ENCODE data around the gene OR10H4. TPM values are rescaled to one million over a fixed set of nuclear protein-coding genes. Genes with fewer than 3 reads are reported as not detected.
A peak's percentile ranks its signal among the peaks of the same experiment; 100 is the strongest.
"Not testable (repeated sequence)": the region's sequence is repeated elsewhere in the genome, so short reads cannot be mapped to it uniquely, and the experiment has no call there.

Gene OR10H4
- total RNA-seq, 2 experiments from 2014 or later: not detected

DNA sequence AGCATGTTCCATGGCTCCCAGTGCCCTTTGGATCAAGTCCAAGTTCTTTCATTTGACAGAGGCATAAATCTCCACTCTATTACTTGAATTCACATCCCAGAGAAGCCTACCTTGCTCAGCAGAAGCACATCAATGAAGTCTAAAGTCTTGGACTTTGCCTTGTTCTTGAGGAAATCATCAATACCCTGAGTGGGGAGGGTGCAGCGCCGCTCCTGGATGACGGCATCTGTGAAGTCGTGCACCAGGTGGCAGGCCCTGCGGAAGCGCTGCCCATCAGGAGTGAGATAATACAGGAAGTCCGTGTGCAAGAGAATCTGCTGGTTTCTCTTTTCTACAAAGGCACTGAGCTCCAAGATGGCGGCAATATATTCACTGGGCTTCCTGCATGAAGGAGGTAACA is 25.1 kb upstream of the OR10H4 start:
- no peak for ATAC-seq
- Mint-ChIP-seq H3K9me3 (ENCODE audit: low read depth) (no peaks in the 10 kb centered on the region), H3K36me3 (no peaks in the 10 kb centered on the region), H3K4me3 (no peak overlapping the region), H3K27ac (no peak overlapping the region), H3K4me1 (no peaks in the 10 kb centered on the region), H3K27me3 (peaks cover 16% of the 10 kb centered on the region)
- no peak for DNase-seq
- CTCF ChIA-PET: no interaction called here

GRCh38 chr19:15926484-15926883 is 22.3 kb upstream of the OR10H4 start:
- Mint-ChIP-seq H3K9me3 (ENCODE audit: low read depth) (peaks cover 8% of the 10 kb centered on the region), H3K27ac (no peak overlapping the region), H3K4me1 (no peaks in the 10 kb centered on the region), H3K4me3 (no peak overlapping the region), H3K36me3 (peaks cover 2% of the 10 kb centered on the region), H3K27me3 (peaks cover 5% of the 10 kb centered on the region)
- ATAC-seq (no peak), DNase-seq (no peak)
- CTCF ChIA-PET: no interaction called here

DNA sequence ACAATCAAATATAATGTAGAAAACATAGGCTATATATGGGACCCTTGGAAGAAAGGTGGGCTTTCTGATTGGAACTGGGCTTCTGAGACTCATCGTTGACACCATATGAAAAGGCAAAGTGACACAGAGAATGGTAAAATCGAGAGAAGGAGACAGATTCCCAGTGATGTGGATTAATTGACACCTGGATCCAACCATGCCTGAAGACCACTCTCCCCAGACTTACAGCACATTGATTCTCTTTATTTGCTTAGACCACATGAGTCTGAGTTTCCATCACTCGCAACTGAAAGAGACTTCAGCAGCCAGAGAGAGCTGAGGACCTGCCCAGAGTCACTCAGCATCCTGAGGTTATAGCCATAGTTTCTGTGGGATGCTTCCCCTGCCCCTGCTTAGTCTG is 20.5 kb upstream of the OR10H4 start:
- no peak overlapping the region for H3K27ac Mint-ChIP-seq
- CTCF ChIA-PET: no interaction called here
- H3K4me1 Mint-ChIP-seq: no peaks in the 10 kb centered on the region
- H3K9me3 Mint-ChIP-seq (ENCODE audit: low read depth): peaks cover 8% of the 10 kb centered on the region
- H3K27me3 Mint-ChIP-seq: no peaks in the 10 kb centered on the region
- H3K4me3 Mint-ChIP-seq: no peak overlapping the region
- ATAC-seq (no peak), DNase-seq (no peak)
- H3K36me3 Mint-ChIP-seq: peaks cover 2% of the 10 kb centered on the region

DNA sequence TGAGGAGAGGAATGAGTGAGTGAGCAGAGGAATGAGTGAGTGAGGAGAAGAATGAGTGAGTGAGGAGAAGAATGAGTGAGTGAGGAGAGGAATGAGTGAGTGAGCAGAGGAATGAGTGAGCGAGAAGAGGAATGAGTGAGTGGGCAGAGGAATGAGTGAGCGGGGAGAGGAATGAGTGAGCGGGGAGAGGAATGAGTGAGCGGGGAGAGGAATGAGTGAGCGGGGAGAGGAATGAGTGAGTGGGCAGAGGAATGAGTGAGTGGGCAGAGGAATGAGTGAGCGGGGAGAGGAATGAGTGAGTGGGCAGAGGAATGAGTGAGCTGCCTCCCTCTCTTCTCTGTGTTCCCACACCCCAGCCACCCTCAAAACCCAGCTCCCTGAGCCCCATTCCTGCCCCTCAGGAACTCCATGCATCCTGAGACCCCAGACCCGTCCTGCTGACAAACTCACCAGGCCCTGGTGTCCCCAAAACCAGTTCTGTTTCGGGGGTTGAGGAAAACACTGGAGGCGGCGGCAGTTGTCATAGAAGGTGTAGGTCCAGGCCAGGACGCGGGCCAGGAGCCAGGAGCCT is 15.0 kb upstream of the OR10H4 start:
- CTCF ChIA-PET; ATAC-seq; H3K27ac Mint-ChIP-seq; H3K27me3 Mint-ChIP-seq; H3K4me1 Mint-ChIP-seq; DNase-seq; H3K4me3 Mint-ChIP-seq; H3K36me3 Mint-ChIP-seq; H3K9me3 Mint-ChIP-seq (ENCODE audit: low read depth): not testable (repeated sequence)

GRCh38 chr19:15934332-15935078 is 14.3 kb upstream of the OR10H4 start, which contains the start of gene CYP4F11:
CYP4F11 (minus strand) TSS chr19:15934529; CDS start chr19:15934408, 121 bp downstream.
- Mint-ChIP-seq H3K27me3 (peaks cover 4% of the 10 kb centered on the region), H3K4me3 (no peak within 1 kb of the TSS), H3K36me3 (peaks cover 2% of the 10 kb centered on the region), H3K4me1 (no peaks in the 10 kb centered on the region), H3K9me3 (ENCODE audit: low read depth) (peaks cover 8% of the 10 kb centered on the region), H3K27ac (no peak within 1 kb of the TSS)
- ATAC-seq (no peak), DNase-seq (no peak)
- CTCF ChIA-PET: no interaction called here

DNA sequence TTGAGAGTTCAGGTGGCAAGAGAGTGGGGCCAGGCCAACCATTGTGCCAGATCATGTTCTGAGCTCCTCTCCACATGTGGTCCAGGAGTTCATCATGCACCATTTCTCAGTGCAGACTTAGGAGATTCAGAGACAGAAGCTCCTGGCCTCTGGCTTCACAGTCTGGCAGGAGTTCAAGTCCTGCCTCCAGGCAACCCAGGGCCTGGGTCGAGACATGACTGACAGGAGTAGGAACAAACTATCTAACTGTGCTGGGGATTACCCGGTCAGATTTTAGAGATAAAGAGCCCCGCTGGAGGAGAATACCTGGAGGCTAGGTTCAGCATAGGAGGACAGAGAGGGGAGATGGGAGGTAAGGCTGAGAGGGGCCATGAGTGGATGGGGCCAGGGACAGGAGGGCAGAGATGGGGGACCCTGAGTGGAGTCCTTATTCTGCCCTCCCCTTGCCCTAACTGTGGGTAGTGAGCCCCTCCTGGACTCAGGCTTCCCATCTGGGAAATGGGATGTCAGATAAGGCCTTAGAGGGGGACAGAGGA is 13.6 kb upstream of the OR10H4 start:
- Mint-ChIP-seq H3K27ac (no peak overlapping the region), H3K36me3 (peaks cover 2% of the 10 kb centered on the region), H3K27me3 (peaks cover 4% of the 10 kb centered on the region), H3K4me3 (no peak overlapping the region), H3K4me1 (no peaks in the 10 kb centered on the region), H3K9me3 (ENCODE audit: low read depth) (peaks cover 6% of the 10 kb centered on the region)
- peak; percentile 14 for DNase-seq
- ATAC-seq: no peak
- CTCF ChIA-PET: no interaction called here

DNA sequence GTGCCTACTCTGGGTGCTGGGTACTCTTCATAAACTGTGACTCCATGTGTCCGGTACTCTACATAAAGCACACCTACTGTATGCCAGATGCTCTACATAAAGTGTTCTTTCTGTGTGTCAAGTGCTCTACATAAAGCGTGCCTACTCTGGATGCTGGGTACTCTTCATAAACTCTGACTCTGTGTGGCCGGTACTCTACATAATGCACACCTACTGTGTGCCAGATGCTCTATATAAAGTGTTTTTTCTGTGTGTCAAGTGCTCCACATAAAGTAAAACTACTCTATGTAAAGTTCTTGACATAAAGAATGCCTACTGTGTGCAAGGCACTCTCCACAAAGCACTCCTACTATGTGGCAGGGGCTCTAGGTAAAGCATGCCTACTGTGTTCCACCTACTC is 12.6 kb upstream of the OR10H4 start:
- Mint-ChIP-seq H3K27ac (no peak overlapping the region), H3K27me3 (peaks cover 4% of the 10 kb centered on the region), H3K4me1 (no peaks in the 10 kb centered on the region), H3K36me3 (peaks cover 2% of the 10 kb centered on the region), H3K9me3 (ENCODE audit: low read depth) (peaks cover 2% of the 10 kb centered on the region), H3K4me3 (no peak overlapping the region)
- no peak for ATAC-seq
- peak; percentile 35 for DNase-seq
- CTCF ChIA-PET: no interaction called here

- no peak overlapping the region for H3K4me3 Mint-ChIP-seq
- peaks cover 5% of the 10 kb centered on the region for H3K27me3 Mint-ChIP-seq
- no peaks in the 10 kb centered on the region for H3K4me1 Mint-ChIP-seq
- no peaks in the 10 kb centered on the region for H3K9me3 Mint-ChIP-seq (ENCODE audit: low read depth)
- DNase-seq (no peak), ATAC-seq (no peak)
- H3K36me3 Mint-ChIP-seq: no peaks in the 10 kb centered on the region
- CTCF ChIA-PET: no interaction called here
- H3K27ac Mint-ChIP-seq: no peak overlapping the region
Measured at GRCh38 chr19:15936950-15937349, 11.9 kb upstream of the OR10H4 start.

DNA sequence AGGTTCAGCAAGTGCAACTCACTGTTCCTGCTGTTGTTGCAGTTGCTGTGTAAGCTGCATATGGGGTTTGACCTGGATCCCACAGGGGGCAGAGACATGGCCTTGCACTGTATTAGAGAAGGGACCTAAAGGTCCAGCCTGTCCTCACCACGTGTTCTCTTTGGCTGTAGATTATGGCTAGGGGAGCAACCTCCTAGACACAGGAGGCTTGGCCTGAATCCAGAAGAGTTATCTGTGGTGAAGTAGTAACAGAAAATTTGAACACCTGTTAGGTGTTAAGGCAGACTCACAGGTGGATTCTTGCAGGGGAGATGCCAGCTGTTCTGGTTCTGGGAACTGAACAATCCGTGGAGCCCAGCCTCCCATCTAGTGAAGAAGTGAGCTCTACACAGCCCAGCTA is 11.0 kb upstream of the OR10H4 start:
- Mint-ChIP-seq H3K27me3 (peaks cover 9% of the 10 kb centered on the region), H3K9me3 (ENCODE audit: low read depth) (no peaks in the 10 kb centered on the region), H3K4me3 (no peak overlapping the region), H3K4me1 (no peaks in the 10 kb centered on the region), H3K27ac (no peak overlapping the region), H3K36me3 (no peaks in the 10 kb centered on the region)
- DNase-seq (no peak), ATAC-seq (no peak)
- CTCF ChIA-PET: no interaction called here

GRCh38 chr19:15944401-15944800 is 4.4 kb upstream of the OR10H4 start:
- CTCF ChIA-PET: no interaction called here
- H3K4me3 Mint-ChIP-seq: no peak overlapping the region
- ATAC-seq (no peak), DNase-seq (no peak)
- no peaks in the 10 kb centered on the region for H3K4me1 Mint-ChIP-seq
- no peak overlapping the region for H3K27ac Mint-ChIP-seq
- H3K36me3 Mint-ChIP-seq: peaks cover 4% of the 10 kb centered on the region
- peaks cover 29% of the 10 kb centered on the region for H3K27me3 Mint-ChIP-seq
- peaks cover 9% of the 10 kb centered on the region for H3K9me3 Mint-ChIP-seq (ENCODE audit: low read depth)

DNA sequence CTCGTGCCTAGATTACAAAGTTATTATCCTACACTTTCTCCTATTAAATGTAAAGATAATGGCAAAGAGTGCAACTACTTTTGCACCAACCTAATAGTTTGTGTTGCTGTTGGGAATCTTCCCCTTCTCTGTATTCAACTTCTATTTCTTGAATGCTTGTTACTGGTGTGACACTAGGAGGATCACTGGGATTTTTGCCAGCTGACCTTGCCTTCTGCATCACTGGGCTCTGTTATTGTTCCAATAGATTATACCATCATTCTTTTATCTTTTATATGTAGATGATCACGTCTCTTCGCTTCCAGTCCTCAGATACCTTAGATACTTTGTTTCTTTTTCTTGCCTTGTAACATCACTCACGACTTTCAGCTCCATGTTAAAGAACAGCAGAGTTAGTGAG is 3.5 kb upstream of the OR10H4 start:
- Mint-ChIP-seq H3K9me3 (ENCODE audit: low read depth) (peaks cover 10% of the 10 kb centered on the region), H3K27ac (no peak overlapping the region), H3K4me3 (no peak overlapping the region), H3K36me3 (peaks cover 4% of the 10 kb centered on the region), H3K4me1 (no peaks in the 10 kb centered on the region), H3K27me3 (peaks cover 29% of the 10 kb centered on the region)
- CTCF ChIA-PET: no interaction called here
- ATAC-seq: no peak
- DNase-seq: no peak

- Mint-ChIP-seq H3K27me3 (peaks cover 21% of the 10 kb centered on the region), H3K4me1 (no peaks in the 10 kb centered on the region), H3K36me3 (no peaks in the 10 kb centered on the region), H3K27ac (no peak overlapping the region), H3K9me3 (ENCODE audit: low read depth) (no peaks in the 10 kb centered on the region), H3K4me3 (no peak overlapping the region)
- DNase-seq (no peak), ATAC-seq (no peak)
- CTCF ChIA-PET: no interaction called here
Measured at GRCh38 chr19:15954820-15955219, 6.0 kb downstream of the OR10H4 start.

DNA sequence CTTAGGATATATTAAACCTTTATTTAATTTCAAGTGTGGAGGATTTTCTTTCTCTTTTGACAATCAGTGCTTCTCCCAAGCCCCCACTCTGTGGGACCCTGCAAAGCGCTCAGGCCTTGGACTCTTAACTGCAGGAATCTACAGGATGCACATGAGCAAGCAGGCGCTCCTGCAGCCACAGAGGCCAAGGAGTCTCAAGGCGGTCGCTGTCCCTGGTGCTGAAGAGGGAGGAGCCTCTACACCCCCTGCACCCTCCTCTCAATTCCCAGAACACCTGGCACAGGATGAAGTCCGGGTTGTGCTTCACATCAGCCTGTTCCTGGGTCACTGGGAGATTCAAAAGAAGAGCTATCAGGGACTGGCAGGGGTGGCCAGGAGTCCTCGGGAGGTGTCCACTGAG is 13.5 kb downstream of the OR10H4 start:
- peaks cover 2% of the 10 kb centered on the region for H3K27me3 Mint-ChIP-seq
- CTCF ChIA-PET: no interaction called here
- H3K4me1 Mint-ChIP-seq: no peaks in the 10 kb centered on the region
- ATAC-seq (no peak), DNase-seq (no peak)
- no peak overlapping the region for H3K4me3 Mint-ChIP-seq
- no peak overlapping the region for H3K27ac Mint-ChIP-seq
- H3K36me3 Mint-ChIP-seq: no peaks in the 10 kb centered on the region
- no peaks in the 10 kb centered on the region for H3K9me3 Mint-ChIP-seq (ENCODE audit: low read depth)

DNA sequence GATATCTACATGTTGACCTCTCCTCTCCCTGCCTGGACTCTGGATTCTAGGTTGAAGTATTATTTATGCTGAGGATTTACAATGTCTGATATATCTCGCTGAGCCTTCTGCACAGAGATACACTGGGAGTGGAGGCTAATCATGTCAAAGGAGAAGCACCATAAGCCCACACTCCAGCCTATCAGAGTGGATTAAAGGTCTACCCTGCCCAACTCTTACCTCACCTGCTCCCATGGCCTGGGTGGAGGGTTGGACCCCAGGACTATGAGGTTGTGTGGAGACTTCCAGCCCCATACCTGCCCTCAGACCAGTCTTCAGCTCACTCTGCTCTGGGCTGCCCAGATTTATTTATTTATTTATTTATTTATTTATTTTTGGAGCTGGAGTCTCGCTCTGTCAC is 15.4 kb downstream of the OR10H4 start:
- H3K4me3 Mint-ChIP-seq: no peak overlapping the region
- ATAC-seq (no peak), DNase-seq (no peak)
- no peaks in the 10 kb centered on the region for H3K4me1 Mint-ChIP-seq
- no peak overlapping the region for H3K27ac Mint-ChIP-seq
- CTCF ChIA-PET: no interaction called here
- peaks cover 4% of the 10 kb centered on the region for H3K27me3 Mint-ChIP-seq
- no peaks in the 10 kb centered on the region for H3K9me3 Mint-ChIP-seq (ENCODE audit: low read depth)
- H3K36me3 Mint-ChIP-seq: no peaks in the 10 kb centered on the region
